Loucy (cell line): Measurements from ENCODE around the gene PAQR9.

Experiments used
- EZH2phosphoT487 ChIP-seq: fragments of 200-600 bp; IDR thresholded peaks from 2 replicates; pipeline ENCODE4 v1.6.1; 2018; ENCODE audit warnings: antibody characterized with exemption, mild to moderate bottlenecking, moderate library complexity, borderline replicate concordance
- TF ChIP-seq, protein P1 (sequence below): fragments of 200-600 bp; sonication (generic); conservative IDR thresholded peaks from 2 replicates; pipeline ENCODE4 v1.5.1; 2014; ENCODE audit warnings: mild to moderate bottlenecking, antibody characterized with exemption, low read length

DNA sequence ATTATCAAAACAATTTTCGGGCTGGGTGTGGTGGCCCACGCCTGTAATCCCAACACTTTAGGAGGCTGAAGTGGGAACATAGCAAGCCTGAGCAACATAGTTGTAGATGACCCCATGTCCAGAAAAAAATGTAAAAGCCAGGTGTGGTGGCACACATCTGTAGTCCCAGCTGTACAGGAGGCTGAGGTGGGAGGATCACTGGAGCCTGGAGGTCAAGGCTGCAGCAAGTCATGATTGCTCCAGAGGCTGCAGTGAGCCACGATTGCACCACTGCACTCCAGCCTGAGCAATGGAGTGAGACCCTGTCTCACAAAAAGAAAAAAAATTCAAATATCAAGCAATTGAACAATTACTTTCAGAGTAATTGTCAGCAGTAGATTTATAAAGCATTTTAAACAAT is 8.0 kb upstream of the PAQR9 start:
- TF ChIP-seq, protein P1, sequence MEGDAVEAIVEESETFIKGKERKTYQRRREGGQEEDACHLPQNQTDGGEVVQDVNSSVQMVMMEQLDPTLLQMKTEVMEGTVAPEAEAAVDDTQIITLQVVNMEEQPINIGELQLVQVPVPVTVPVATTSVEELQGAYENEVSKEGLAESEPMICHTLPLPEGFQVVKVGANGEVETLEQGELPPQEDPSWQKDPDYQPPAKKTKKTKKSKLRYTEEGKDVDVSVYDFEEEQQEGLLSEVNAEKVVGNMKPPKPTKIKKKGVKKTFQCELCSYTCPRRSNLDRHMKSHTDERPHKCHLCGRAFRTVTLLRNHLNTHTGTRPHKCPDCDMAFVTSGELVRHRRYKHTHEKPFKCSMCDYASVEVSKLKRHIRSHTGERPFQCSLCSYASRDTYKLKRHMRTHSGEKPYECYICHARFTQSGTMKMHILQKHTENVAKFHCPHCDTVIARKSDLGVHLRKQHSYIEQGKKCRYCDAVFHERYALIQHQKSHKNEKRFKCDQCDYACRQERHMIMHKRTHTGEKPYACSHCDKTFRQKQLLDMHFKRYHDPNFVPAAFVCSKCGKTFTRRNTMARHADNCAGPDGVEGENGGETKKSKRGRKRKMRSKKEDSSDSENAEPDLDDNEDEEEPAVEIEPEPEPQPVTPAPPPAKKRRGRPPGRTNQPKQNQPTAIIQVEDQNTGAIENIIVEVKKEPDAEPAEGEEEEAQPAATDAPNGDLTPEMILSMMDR = no peak
- no peak for TF ChIP-seq EZH2phosphoT487
